Left ventricle myocardium inferior (tissue), 1 donor: ENCODE data around the gene KATNB1. TPM values are rescaled to one million over a fixed set of nuclear protein-coding genes. Genes with fewer than 3 reads are reported as not detected.

Experiments
- DNase-seq: peaks from one replicate; pipeline ENCODE4 v3.0.0-alpha.2; 2020
- H3K27ac ChIP-seq: fragments of 200-600 bp; replicated peaks from 2 replicates; pipeline ENCODE4 v1.8.0; 2021
- H3K27me3 ChIP-seq: fragments of 200-600 bp; 2 replicates; pipeline ENCODE4 v1.8.0; 2021; ENCODE audit warnings: low read depth
- H3K36me3 ChIP-seq: fragments of 200-600 bp; 2 replicates; pipeline ENCODE4 v1.8.0; 2021
- H3K4me1 ChIP-seq: fragments of 200-600 bp; 2 replicates; pipeline ENCODE4 v1.8.0; 2021
- H3K4me3 ChIP-seq: fragments of 200-600 bp; 2 replicates; pipeline ENCODE4 v1.8.0; 2021; ENCODE audit warnings: mild to moderate bottlenecking, moderate library complexity
- H3K9me3 ChIP-seq: fragments of 200-600 bp; replicated peaks from 2 replicates; pipeline ENCODE4 v1.8.0; 2021
- intact Hi-C: fragments of 100-400 bp; cut with micrococcal nuclease; formaldehyde crosslinking; loops from one replicate; pipeline ENCODE4 v1.11.0; 2022
- long read RNA-seq: library from polyadenylated mRNA; unstranded; transcript quantifications from one replicate; pipeline ENCODE4 v2.0.0, GENCODE V29; 2021
- total RNA-seq: library from RNA; stranded (reverse); fragmentation: NEBNext Ultra II Directional; extraction: Animal tissue kit (Norgen Biotek cat#: 25700); gene quantifications from one replicate; pipeline ENCODE4 v1.2.1, GENCODE V29; 2021
- TF ChIP-seq, protein P1 (sequence below): fragments of 200-600 bp; IDR thresholded peaks from 2 replicates; pipeline ENCODE4 v1.8.0; 2021; ENCODE audit warnings: antibody characterized with exemption, mild to moderate bottlenecking, borderline replicate concordance
- donor health status: DM: no; HTN: yes; CAD: no; lungs with severe emphysema.

KATNB1 gene, protein sequence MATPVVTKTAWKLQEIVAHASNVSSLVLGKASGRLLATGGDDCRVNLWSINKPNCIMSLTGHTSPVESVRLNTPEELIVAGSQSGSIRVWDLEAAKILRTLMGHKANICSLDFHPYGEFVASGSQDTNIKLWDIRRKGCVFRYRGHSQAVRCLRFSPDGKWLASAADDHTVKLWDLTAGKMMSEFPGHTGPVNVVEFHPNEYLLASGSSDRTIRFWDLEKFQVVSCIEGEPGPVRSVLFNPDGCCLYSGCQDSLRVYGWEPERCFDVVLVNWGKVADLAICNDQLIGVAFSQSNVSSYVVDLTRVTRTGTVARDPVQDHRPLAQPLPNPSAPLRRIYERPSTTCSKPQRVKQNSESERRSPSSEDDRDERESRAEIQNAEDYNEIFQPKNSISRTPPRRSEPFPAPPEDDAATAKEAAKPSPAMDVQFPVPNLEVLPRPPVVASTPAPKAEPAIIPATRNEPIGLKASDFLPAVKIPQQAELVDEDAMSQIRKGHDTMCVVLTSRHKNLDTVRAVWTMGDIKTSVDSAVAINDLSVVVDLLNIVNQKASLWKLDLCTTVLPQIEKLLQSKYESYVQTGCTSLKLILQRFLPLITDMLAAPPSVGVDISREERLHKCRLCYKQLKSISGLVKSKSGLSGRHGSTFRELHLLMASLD
- 11.2 TPM for total RNA-seq
- long read RNA-seq, transcript KATNB1-201 (20 exons, 2,664 nt) = major isoform, 22 of 43 reads
- long read RNA-seq, partial matches to known transcripts = 5 of 43 reads
- long read RNA-seq, other reads (novel, unspliced or antisense) = 16 of 43 reads

DNA sequence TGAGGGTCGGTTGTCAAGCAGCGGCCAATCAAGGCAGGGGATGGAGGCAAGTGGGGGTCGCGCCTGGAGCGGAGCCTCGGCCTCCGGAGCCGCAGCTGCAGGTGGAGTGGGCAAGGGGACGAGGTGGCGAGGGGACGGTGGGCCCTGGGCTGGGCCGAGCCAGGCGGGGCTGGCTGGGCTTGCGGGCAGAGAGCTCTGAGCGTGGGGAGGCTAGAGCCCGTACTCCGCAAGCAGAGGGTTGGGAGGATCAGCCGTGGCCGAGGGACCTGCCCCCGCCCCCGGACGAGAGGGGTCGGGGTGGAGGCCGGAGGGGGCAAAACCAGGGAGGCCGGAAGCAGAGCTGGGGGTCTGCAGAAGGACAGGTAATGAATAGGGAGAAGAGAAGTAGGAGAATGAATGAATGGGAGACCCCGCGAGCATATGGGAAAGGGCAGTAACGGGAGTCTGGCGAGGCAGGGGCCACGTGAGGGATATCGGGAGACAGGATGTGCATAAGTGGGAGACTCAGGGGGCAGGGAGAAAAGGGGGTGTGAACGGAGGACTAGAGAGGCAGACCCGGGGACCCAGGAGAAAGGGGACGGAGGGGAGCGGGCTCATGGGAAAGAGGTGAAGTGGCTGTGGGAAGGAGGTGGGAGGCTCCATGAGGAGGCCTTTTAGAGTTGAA lies at the start of gene KATNB1:
TSS of gene KATNB1 (plus strand) at position 16 of the 664 bp plus-strand sequence. CDS start 1,474 bp downstream, outside the sequence.
- peaks cover 8% of the 10 kb centered on the region for H3K9me3 ChIP-seq
- H3K4me1 ChIP-seq = peaks cover 30% of the 10 kb centered on the region
- intact Hi-C loops = no loop called here
- H3K27ac ChIP-seq = peak within 1 kb of the TSS; percentile 93
- H3K27me3 ChIP-seq = no peaks in the 10 kb centered on the region
- H3K36me3 ChIP-seq = no peaks in the 10 kb centered on the region
- TF ChIP-seq, protein P1, sequence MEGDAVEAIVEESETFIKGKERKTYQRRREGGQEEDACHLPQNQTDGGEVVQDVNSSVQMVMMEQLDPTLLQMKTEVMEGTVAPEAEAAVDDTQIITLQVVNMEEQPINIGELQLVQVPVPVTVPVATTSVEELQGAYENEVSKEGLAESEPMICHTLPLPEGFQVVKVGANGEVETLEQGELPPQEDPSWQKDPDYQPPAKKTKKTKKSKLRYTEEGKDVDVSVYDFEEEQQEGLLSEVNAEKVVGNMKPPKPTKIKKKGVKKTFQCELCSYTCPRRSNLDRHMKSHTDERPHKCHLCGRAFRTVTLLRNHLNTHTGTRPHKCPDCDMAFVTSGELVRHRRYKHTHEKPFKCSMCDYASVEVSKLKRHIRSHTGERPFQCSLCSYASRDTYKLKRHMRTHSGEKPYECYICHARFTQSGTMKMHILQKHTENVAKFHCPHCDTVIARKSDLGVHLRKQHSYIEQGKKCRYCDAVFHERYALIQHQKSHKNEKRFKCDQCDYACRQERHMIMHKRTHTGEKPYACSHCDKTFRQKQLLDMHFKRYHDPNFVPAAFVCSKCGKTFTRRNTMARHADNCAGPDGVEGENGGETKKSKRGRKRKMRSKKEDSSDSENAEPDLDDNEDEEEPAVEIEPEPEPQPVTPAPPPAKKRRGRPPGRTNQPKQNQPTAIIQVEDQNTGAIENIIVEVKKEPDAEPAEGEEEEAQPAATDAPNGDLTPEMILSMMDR = no peak
- DNase-seq = peak; percentile 18
- H3K4me3 ChIP-seq = peak within 1 kb of the TSS; percentile 87

DNA sequence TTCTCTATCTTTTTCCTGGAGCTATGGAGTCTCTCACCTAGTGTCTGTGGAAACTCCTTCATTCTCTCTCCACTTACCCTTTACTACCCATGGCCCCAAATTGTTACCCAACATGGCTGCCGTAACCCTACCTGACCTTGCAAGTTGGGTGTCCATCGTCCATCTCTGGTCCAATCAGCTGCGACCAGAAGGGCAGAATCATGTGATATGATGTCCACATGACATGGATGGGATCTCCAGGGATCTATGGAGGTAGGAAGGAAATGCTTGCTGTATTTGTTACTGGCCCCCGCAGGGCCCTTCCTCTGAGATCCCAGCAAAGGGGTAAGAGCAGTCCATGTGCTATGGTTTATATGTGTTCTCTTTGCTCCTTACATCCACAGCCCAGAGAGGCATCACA lies 49.0 kb upstream of the KATNB1 start:
- Histone ChIP-seq H3K27ac (no peak overlapping the region), H3K9me3 (no peaks in the 10 kb centered on the region), H3K36me3 (no peaks in the 10 kb centered on the region), H3K4me1 (peaks cover 10% of the 10 kb centered on the region), H3K4me3 (no peak overlapping the region), H3K27me3 (peaks cover 28% of the 10 kb centered on the region)
- DNase-seq = no peak
- TF ChIP-seq, protein P1 = no peak
- intact Hi-C loops = no loop called here

DNA sequence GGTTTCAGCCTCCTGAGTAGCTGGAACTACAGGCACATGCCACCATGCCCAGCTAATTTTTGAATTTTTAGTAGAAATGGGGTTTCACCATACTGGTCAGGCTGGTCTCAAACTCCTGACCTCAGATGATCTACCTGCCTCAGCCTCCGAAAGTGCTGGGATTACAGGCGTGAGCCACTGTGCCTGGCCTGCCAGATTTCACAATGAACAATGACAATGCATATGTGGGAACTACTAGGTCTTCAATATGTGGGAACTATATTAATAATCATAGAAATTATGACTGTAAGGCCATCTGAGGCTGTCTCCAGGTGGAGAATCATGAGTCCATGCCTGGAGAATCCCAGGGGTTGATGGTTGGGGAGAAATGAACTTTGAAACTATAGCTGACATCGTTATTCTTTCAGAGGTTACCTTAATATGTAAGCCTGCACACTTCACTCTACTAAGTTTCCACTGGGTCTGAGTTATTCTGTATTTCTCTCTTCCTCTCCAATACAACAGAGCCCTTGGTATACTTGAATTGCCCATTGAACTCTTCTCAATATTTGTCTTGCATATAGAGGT lies 48.1 kb upstream of the KATNB1 start:
- TF ChIP-seq, protein P1 = no peak
- H3K9me3 ChIP-seq = no peaks in the 10 kb centered on the region
- H3K36me3 ChIP-seq = no peaks in the 10 kb centered on the region
- peaks cover 10% of the 10 kb centered on the region for H3K4me1 ChIP-seq
- no peak for DNase-seq
- H3K27me3 ChIP-seq = peaks cover 28% of the 10 kb centered on the region
- no peak overlapping the region for H3K27ac ChIP-seq
- intact Hi-C loops = no loop called here
- no peak overlapping the region for H3K4me3 ChIP-seq

DNA sequence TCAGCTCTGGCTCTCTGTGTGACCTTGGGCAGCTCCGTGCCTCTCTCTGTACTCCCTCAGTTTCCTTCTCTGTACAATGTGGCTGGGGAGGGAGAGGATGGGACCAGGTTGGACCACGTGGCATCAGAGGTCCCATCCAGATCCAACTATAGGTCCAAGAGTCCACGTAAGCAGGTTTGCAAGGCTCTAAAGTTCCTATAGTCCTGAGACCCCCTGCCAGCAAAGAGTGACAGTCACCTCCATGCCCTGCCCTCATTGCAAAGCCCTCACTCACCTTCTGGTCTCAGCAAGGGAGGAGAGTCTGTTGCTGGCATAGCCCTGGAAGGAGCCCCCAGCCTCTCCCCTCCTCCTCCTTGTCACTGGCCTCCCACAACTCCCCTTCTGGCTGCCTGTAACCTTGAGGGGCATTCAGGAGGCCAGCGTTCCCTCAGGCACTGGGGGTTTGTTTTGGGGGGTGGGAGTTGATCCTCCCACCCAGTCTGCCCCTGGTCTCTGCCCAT lies 47.0 kb upstream of the KATNB1 start:
- Histone ChIP-seq H3K4me3 (no peak overlapping the region), H3K36me3 (no peaks in the 10 kb centered on the region), H3K9me3 (no peaks in the 10 kb centered on the region), H3K27me3 (peaks cover 28% of the 10 kb centered on the region), H3K4me1 (peaks cover 10% of the 10 kb centered on the region), H3K27ac (no peak overlapping the region)
- TF ChIP-seq, protein P1 = no peak
- intact Hi-C loops = no loop called here
- DNase-seq = no peak
